ENCODE measurements around the gene HSPD1. TPM values are rescaled to one million over a fixed set of nuclear protein-coding genes. Genes with fewer than 3 reads are reported as not detected.

Gene HSPD1
- 767 and 790 TPM in 2 replicates for polyA plus RNA-seq (2011; rRNA removed)
- 369 and 389 TPM in 2 replicates for polyA plus RNA-seq (2012; cell fraction: cytosol; rRNA removed)
- polyA plus RNA-seq (2012; cell fraction: nucleus; rRNA removed) = 233 and 254 TPM in 2 replicates
- 833 to 1,004 TPM (median 882 TPM) in 3 replicates for polyA plus RNA-seq (2017; fragmentation: RNase III; extraction: RNeasy Plus Mini Kit Qiagen cat#74134 plus additional on column Dnase treatment)
- polyA minus RNA-seq (2011; rRNA and poly(A)+ RNA removed) = 315 and 357 TPM in 2 replicates

DNA sequence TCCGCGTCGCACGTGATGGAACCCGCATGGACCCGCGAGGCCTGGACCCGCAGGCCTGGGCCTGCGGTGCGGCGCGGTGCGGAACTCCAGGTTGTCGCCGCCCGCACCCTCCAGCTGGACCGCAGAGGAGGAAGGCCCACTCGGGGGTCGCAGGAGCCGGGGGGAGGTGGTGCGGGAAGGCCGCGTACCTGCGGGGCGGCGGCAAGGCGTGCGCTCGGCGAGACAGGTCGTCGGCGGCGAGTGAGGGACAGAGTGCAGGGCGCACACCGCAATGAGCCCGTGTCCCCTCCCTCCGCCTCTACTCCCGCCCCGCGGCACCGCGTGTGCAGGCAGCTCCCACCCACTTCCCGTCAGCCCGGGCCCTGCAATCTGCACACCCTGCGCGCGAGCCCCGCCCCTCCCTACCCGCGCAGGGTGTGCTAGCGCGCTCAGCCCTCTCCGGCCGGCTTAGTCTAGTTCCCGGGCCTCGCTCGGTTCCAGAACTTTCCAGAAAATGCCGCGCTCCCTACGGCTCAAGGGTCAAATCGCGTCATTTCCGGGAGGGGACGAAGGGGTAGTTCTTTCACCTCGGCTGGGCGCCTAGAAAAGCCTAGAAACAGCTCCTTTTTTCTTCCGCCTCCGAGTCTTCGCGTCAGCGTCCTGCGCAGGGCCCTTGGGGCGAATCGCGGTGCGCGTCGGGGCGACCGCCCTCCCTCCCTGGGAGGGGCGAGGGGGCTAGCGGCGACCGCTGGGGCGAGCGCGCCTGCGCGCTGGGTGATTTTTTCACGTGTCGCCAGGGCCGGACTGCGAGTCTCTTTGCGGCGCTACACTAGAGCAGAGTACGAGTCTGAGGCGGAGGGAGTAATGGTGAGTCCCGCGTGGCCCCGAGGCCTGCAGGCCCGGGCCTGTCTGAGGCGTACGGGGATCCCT lies at the start of gene HSPD1, which contains the start of gene HSPE1:
Gene HSPD1, minus strand, starts transcription at position 247 of the 909 bp plus-strand sequence. CDS start 992 bp downstream, outside the sequence.
Gene HSPE1, plus strand, starts transcription at position 786 of the 909 bp plus-strand sequence. Its CDS starts 58 bp downstream, at position 844.
- 0% methylated on average over 5 of the region's 104 CpGs for WGBS (ENCODE audit: missing lambda C conversion rate)
- H3K4me2 ChIP-seq = peak within 1 kb of the TSS; percentile 97
- POLR2A ChIA-PET = interaction anchor here (0.6 to 3.7 kb wide), 22 partner anchors 9 to 862 kb away, joined by 3 to 57 read pairs (median 6); partner anchors contain the start of genes COQ10B, MARS2, MOB4 and SF3B1
- peaks cover 48% of the 10 kb centered on the region for H3K4me1 ChIP-seq
- CTCF ChIA-PET = interaction anchor here (0.6 to 1.2 kb wide), 3 partner anchors 13 to 46 kb away, joined by 3 to 5 read pairs (median 3); partner anchors contain the start of gene COQ10B
- H3K9me3 ChIP-seq = no peaks in the 10 kb centered on the region
- H3K4me3 ChIP-seq = peak within 1 kb of the TSS; percentile 86
- FAIRE-seq = no peak
- peak; percentile 84 to 99 for DNase-seq (ENCODE audit: low read depth in 1 of 2, low spot score in 1 of 2)
- H3K27ac ChIP-seq = peak within 1 kb of the TSS; percentile 87 to 99
- peak; percentile 93 for ATAC-seq
- TF ChIP-seq, protein P1, sequence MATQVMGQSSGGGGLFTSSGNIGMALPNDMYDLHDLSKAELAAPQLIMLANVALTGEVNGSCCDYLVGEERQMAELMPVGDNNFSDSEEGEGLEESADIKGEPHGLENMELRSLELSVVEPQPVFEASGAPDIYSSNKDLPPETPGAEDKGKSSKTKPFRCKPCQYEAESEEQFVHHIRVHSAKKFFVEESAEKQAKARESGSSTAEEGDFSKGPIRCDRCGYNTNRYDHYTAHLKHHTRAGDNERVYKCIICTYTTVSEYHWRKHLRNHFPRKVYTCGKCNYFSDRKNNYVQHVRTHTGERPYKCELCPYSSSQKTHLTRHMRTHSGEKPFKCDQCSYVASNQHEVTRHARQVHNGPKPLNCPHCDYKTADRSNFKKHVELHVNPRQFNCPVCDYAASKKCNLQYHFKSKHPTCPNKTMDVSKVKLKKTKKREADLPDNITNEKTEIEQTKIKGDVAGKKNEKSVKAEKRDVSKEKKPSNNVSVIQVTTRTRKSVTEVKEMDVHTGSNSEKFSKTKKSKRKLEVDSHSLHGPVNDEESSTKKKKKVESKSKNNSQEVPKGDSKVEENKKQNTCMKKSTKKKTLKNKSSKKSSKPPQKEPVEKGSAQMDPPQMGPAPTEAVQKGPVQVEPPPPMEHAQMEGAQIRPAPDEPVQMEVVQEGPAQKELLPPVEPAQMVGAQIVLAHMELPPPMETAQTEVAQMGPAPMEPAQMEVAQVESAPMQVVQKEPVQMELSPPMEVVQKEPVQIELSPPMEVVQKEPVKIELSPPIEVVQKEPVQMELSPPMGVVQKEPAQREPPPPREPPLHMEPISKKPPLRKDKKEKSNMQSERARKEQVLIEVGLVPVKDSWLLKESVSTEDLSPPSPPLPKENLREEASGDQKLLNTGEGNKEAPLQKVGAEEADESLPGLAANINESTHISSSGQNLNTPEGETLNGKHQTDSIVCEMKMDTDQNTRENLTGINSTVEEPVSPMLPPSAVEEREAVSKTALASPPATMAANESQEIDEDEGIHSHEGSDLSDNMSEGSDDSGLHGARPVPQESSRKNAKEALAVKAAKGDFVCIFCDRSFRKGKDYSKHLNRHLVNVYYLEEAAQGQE (IDR thresholded peaks at IDR 0.05) = no peak; the same call in 1 of the 2 replicates
- TF ChIP-seq, protein P2, sequence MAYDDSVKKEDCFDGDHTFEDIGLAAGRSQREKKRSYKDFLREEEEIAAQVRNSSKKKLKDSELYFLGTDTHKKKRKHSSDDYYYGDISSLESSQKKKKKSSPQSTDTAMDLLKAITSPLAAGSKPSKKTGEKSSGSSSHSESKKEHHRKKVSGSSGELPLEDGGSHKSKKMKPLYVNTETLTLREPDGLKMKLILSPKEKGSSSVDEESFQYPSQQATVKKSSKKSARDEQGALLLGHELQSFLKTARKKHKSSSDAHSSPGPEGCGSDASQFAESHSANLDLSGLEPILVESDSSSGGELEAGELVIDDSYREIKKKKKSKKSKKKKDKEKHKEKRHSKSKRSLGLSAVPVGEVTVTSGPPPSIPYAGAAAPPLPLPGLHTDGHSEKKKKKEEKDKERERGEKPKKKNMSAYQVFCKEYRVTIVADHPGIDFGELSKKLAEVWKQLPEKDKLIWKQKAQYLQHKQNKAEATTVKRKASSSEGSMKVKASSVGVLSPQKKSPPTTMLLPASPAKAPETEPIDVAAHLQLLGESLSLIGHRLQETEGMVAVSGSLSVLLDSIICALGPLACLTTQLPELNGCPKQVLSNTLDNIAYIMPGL (CRISPR knock-in tag; IDR thresholded peaks at IDR 0.05; ENCODE audit: borderline replicate concordance) = peak; percentile 44; the same call in 1 of the 2 replicates
- TF ChIP-seq, protein P3, sequence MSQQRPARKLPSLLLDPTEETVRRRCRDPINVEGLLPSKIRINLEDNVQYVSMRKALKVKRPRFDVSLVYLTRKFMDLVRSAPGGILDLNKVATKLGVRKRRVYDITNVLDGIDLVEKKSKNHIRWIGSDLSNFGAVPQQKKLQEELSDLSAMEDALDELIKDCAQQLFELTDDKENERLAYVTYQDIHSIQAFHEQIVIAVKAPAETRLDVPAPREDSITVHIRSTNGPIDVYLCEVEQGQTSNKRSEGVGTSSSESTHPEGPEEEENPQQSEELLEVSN (IDR thresholded peaks at IDR 0.05; ENCODE audit: borderline replicate concordance, low read depth) = peak; percentile 87
- no peak for TF ChIP-seq BHLHE40 (IDR thresholded peaks at IDR 0.05; ENCODE audit: low read depth, low read length)
- TF ChIP-seq CBX8 (IDR thresholded peaks at IDR 0.05) = no peak
- TF ChIP-seq CEBPB (IDR thresholded peaks at IDR 0.05) = no peak
- TF ChIP-seq, protein P4, sequence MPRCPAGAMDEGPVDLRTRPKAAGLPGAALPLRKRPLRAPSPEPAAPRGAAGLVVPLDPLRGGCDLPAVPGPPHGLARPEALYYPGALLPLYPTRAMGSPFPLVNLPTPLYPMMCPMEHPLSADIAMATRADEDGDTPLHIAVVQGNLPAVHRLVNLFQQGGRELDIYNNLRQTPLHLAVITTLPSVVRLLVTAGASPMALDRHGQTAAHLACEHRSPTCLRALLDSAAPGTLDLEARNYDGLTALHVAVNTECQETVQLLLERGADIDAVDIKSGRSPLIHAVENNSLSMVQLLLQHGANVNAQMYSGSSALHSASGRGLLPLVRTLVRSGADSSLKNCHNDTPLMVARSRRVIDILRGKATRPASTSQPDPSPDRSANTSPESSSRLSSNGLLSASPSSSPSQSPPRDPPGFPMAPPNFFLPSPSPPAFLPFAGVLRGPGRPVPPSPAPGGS (IDR thresholded peaks at IDR 0.05) = peak; percentile 93; the same call in 1 of the 3 replicates
- no peak for TF ChIP-seq EHMT2 (IDR thresholded peaks at IDR 0.05; ENCODE audit: low read depth)
- TF ChIP-seq MAFK (IDR thresholded peaks at IDR 0.05; ENCODE audit: partially characterized antibody) = peak; percentile 13
- TF ChIP-seq HOXA7 (CRISPR knock-in tag; IDR thresholded peaks at IDR 0.05) = no peak
- peak; percentile 100 for TF ChIP-seq POLR2A (IDR thresholded peaks at IDR 0.05; ENCODE audit: low read length)
- no peak for TF ChIP-seq KDM1A (IDR thresholded peaks at IDR 0.05; ENCODE audit: low read depth)
- TF ChIP-seq ZSCAN20 (CRISPR knock-in tag; IDR thresholded peaks at IDR 0.05) = no peak
- peak in 1 of 2 experiments; percentile 52; a peak in 1 of 5 replicates for TF ChIP-seq EP300 (IDR thresholded peaks at IDR 0.05)
- TF ChIP-seq ZC3H11A (IDR thresholded peaks at IDR 0.05) = no peak; the same call in 1 of the 2 replicates
- TF ChIP-seq KDM5A (IDR thresholded peaks at IDR 0.05) = 0 out of 2 replicates have a peak, but pooled peaks have one; percentile 45
- no peak for TF ChIP-seq SMC3 (IDR thresholded peaks at IDR 0.05)
- no peak for TF ChIP-seq CHD4 (IDR thresholded peaks at IDR 0.05; ENCODE audit: borderline replicate concordance)
- TF ChIP-seq HOXB5 (CRISPR knock-in tag; IDR thresholded peaks at IDR 0.05) = no peak
- TF ChIP-seq RNF2 (IDR thresholded peaks at IDR 0.05; ENCODE audit: borderline replicate concordance, low read depth) = no peak
- TF ChIP-seq GATA3 (IDR thresholded peaks at IDR 0.05; ENCODE audit: borderline replicate concordance) = peak; percentile 97
- TF ChIP-seq TP53 (CRISPR knock-in tag; IDR thresholded peaks at IDR 0.05) = 0 out of 2 replicates have a peak, but pooled peaks have one; percentile 14
- TF ChIP-seq MYC (IDR thresholded peaks at IDR 0.05; ENCODE audit: borderline replicate concordance, low read length) = peak; percentile 96
- TF ChIP-seq, protein P5, sequence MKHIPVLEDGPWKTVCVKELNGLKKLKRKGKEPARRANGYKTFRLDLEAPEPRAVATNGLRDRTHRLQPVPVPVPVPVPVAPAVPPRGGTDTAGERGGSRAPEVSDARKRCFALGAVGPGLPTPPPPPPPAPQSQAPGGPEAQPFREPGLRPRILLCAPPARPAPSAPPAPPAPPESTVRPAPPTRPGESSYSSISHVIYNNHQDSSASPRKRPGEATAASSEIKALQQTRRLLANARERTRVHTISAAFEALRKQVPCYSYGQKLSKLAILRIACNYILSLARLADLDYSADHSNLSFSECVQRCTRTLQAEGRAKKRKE (CRISPR knock-in tag; IDR thresholded peaks at IDR 0.05; ENCODE audit: low read depth) = no peak
- TF ChIP-seq, protein P6, sequence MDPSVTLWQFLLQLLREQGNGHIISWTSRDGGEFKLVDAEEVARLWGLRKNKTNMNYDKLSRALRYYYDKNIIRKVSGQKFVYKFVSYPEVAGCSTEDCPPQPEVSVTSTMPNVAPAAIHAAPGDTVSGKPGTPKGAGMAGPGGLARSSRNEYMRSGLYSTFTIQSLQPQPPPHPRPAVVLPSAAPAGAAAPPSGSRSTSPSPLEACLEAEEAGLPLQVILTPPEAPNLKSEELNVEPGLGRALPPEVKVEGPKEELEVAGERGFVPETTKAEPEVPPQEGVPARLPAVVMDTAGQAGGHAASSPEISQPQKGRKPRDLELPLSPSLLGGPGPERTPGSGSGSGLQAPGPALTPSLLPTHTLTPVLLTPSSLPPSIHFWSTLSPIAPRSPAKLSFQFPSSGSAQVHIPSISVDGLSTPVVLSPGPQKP (IDR thresholded peaks at IDR 0.05; ENCODE audit: low read depth, low read length) = no peak
- TF ChIP-seq JUNB (IDR thresholded peaks at IDR 0.05) = no peak
- TF ChIP-seq PHF8 (IDR thresholded peaks at IDR 0.05; ENCODE audit: borderline replicate concordance, low read depth) = peak; percentile 99
- no peak for TF ChIP-seq RCOR1 (IDR thresholded peaks at IDR 0.05; ENCODE audit: low read depth, low read length)
- peak; percentile 18 for TF ChIP-seq CHD2 (IDR thresholded peaks at IDR 0.05; ENCODE audit: low read length, partially characterized antibody)
